ENCODE data around the gene PIM2. TPM values are rescaled to one million over a fixed set of nuclear protein-coding genes. Genes with fewer than 3 reads are reported as not detected.
"Not testable (repeated sequence)": the region's sequence is repeated elsewhere in the genome, so short reads cannot be mapped to it uniquely, and the experiment has no call there.

Gene PIM2
- polyA plus RNA-seq, 2 of the 4 experiments (the other 2 are of a cell fraction) = 8.2 to 8.8 TPM

DNA sequence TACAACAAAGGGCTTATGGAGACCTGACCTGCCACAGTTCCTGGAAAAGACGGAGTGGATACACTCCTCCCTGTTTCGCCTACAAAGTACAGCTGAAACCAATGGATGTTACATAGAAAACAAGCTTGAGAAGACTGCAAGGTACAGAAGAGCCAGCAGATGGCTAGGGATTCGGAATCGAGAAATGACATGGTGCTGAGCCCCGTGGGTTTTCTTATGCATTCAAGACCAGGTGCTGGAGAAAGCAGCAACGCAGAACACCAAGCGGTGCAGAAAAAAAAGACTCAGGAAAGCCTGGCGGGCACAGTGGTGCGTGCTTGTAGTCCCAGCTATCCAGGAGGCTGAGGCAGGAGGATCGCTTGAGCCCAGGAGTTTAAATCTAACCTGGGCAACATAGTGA is 35.1 kb downstream of the PIM2 start:
- DNase-seq (ENCODE audit: low read depth in 1 of 2, low spot score in 1 of 2) = peak in 1 of 2 experiments; percentile 64
- no peak overlapping the region for H3K4me3 ChIP-seq
- no peak for TF ChIP-seq RARB (CRISPR knock-in tag; IDR thresholded peaks at IDR 0.05)
- no peak for TF ChIP-seq CHD4 (IDR thresholded peaks at IDR 0.05; ENCODE audit: borderline replicate concordance)
- TF ChIP-seq RAD21 (conservative IDR thresholded peaks at IDR 0.05 in 1 of 2, IDR thresholded peaks at IDR 0.05 in 1 of 2) = no peak
- TF ChIP-seq ZSCAN20 (CRISPR knock-in tag; IDR thresholded peaks at IDR 0.05) = no peak
- TF ChIP-seq KDM1A (IDR thresholded peaks at IDR 0.05; ENCODE audit: low read depth) = no peak
- TF ChIP-seq, protein P1, sequence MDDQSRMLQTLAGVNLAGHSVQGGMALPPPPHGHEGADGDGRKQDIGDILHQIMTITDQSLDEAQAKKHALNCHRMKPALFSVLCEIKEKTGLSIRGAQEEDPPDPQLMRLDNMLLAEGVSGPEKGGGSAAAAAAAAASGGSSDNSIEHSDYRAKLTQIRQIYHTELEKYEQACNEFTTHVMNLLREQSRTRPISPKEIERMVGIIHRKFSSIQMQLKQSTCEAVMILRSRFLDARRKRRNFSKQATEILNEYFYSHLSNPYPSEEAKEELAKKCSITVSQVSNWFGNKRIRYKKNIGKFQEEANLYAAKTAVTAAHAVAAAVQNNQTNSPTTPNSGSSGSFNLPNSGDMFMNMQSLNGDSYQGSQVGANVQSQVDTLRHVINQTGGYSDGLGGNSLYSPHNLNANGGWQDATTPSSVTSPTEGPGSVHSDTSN (IDR thresholded peaks at IDR 0.05) = no peak
- no peak for TF ChIP-seq SMC3 (IDR thresholded peaks at IDR 0.05)
- WGBS (ENCODE audit: missing lambda C conversion rate) = 31% methylated on average over 10 of the region's 10 CpGs
- POLR2A ChIA-PET = interaction anchor here (0.6 kb wide), 1 partner anchor 14 kb away, joined by 3 read pairs; the partner anchor contains the start of genes PQBP1 and TIMM17B
- no peaks in the 10 kb centered on the region for H3K9me3 ChIP-seq
- peak; percentile 89 for FAIRE-seq
- peaks cover 5% of the 10 kb centered on the region; the same call in 1 of the 3 replicates for H3K4me1 ChIP-seq
- H3K4me2 ChIP-seq = peak overlapping the region; percentile 45; the same call in 2 of the 3 replicates
- CTCF ChIA-PET = interaction anchor here (1.1 kb wide), 1 partner anchor 16 kb away, joined by 3 read pairs; no protein-coding TSS in a partner anchor
- peak; percentile 85 to 94 for ATAC-seq
- no peak overlapping the region for H3K27ac ChIP-seq

GRCh38 chrX:48876944-48877343 is 41.9 kb downstream of the PIM2 start:
- FAIRE-seq = peak; percentile 46
- POLR2A ChIA-PET, CTCF ChIA-PET: not testable (repeated sequence)

GRCh38 chrX:48872017-48872416 is 46.8 kb downstream of the PIM2 start:
- H3K4me2 ChIP-seq; FAIRE-seq; DNase-seq (ENCODE audit: low read depth in 1 of 2, low spot score in 1 of 2); H3K9me3 ChIP-seq; ATAC-seq; H3K4me3 ChIP-seq; POLR2A ChIA-PET; H3K27ac ChIP-seq: not testable (repeated sequence)
- 0% methylated on average over 1 of the region's 2 CpGs for WGBS (ENCODE audit: missing lambda C conversion rate)
- CTCF ChIA-PET = interaction anchor here (0.6 kb wide), 1 partner anchor 73 kb away, joined by 3 read pairs; no protein-coding TSS in a partner anchor
- H3K4me1 ChIP-seq = peaks cover 13% of the 10 kb centered on the region

More at GRCh38 chrX:48876944-48877343, 41.9 kb downstream of the PIM2 start:
- H3K4me3 ChIP-seq; H3K4me2 ChIP-seq; H3K4me1 ChIP-seq; H3K9me3 ChIP-seq; ATAC-seq; DNase-seq (ENCODE audit: low read depth in 1 of 2, low spot score in 1 of 2); H3K27ac ChIP-seq: not testable (repeated sequence)
- WGBS (ENCODE audit: missing lambda C conversion rate) = 24% methylated on average over 4 of the region's 4 CpGs

DNA sequence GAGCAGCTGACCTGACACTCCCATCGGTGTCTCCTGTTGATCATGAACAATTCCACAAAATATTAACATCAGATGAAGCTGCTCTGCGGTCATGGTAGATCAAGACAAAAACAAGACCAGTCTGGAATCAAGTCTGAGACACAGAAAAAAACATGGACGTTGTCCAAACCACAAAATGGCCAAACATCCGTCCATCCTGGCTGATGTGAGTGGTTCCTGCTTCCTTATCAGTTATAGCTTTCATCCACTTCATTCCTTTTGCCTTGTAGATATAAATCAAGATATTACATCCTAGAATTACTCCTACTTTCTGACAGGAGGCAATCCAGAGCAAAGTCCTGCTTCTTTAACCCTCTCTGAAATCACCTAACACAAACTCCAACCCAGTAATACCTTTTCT is 54.6 kb downstream of the PIM2 start:
- no peak for FAIRE-seq

More for the DNA sequence above, 54.6 kb downstream of the PIM2 start:
- Histone ChIP-seq H3K4me1 (peaks cover 17% of the 10 kb centered on the region), H3K27ac (peak overlapping the region in 1 of 2 experiments; percentile 18; a peak in 2 of 6 replicates), H3K4me2 (no peak overlapping the region), H3K4me3 (no peak overlapping the region), H3K9me3 (no peaks in the 10 kb centered on the region)
- ATAC-seq = no peak
- DNase-seq (ENCODE audit: low read depth in 1 of 2, low spot score in 1 of 2) = no peak
- ChIA-PET CTCF (interaction anchor here (0.6 to 1.0 kb wide), 5 partner anchors 16 to 40 kb away, joined by 3 to 4 read pairs (median 3); no protein-coding TSS in a partner anchor), POLR2A (interaction anchor here (0.7 to 1.5 kb wide), 2 partner anchors 27 to 33 kb away, joined by 4 to 8 read pairs; partner anchors contain the start of genes PQBP1 and TIMM17B)
- no peak for TF ChIP-seq CEBPB (IDR thresholded peaks at IDR 0.05)
- no peak for TF ChIP-seq TP53 (CRISPR knock-in tag; IDR thresholded peaks at IDR 0.05)
- no peak for TF ChIP-seq ZFP36 (IDR thresholded peaks at IDR 0.05; ENCODE audit: borderline replicate concordance, partially characterized antibody)
- TF ChIP-seq RAD21 (conservative IDR thresholded peaks at IDR 0.05 in 1 of 2, IDR thresholded peaks at IDR 0.05 in 1 of 2) = no peak
- TF ChIP-seq CBX8 (IDR thresholded peaks at IDR 0.05) = no peak
- TF ChIP-seq POLR2A (IDR thresholded peaks at IDR 0.05; ENCODE audit: low read length) = no peak
- TF ChIP-seq HEYL (CRISPR knock-in tag; IDR thresholded peaks at IDR 0.05) = no peak
- TF ChIP-seq, protein P2, sequence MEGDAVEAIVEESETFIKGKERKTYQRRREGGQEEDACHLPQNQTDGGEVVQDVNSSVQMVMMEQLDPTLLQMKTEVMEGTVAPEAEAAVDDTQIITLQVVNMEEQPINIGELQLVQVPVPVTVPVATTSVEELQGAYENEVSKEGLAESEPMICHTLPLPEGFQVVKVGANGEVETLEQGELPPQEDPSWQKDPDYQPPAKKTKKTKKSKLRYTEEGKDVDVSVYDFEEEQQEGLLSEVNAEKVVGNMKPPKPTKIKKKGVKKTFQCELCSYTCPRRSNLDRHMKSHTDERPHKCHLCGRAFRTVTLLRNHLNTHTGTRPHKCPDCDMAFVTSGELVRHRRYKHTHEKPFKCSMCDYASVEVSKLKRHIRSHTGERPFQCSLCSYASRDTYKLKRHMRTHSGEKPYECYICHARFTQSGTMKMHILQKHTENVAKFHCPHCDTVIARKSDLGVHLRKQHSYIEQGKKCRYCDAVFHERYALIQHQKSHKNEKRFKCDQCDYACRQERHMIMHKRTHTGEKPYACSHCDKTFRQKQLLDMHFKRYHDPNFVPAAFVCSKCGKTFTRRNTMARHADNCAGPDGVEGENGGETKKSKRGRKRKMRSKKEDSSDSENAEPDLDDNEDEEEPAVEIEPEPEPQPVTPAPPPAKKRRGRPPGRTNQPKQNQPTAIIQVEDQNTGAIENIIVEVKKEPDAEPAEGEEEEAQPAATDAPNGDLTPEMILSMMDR (IDR thresholded peaks at IDR 0.05) = no peak
- TF ChIP-seq, protein P3, sequence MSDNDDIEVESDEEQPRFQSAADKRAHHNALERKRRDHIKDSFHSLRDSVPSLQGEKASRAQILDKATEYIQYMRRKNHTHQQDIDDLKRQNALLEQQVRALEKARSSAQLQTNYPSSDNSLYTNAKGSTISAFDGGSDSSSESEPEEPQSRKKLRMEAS (IDR thresholded peaks at IDR 0.05) = no peak
- TF ChIP-seq EP300 (IDR thresholded peaks at IDR 0.05) = no peak
- TF ChIP-seq BCL3 (IDR thresholded peaks at IDR 0.05) = no peak
- WGBS (ENCODE audit: missing lambda C conversion rate) = 29% methylated on average over 4 of the region's 4 CpGs

Measured in A549 (cell line).